GM06990 (cell line): ENCODE data around the gene MZT1.
A peak's percentile ranks its signal among the peaks of the same experiment; 100 is the strongest.

Source experiments
- DNase-seq: peaks from one replicate; pipeline ENCODE4 v3.0.0-alpha.2; 2011; ENCODE audit not compliant: insufficient read length; ENCODE audit errors: extremely low read depth
- H3K27me3 ChIP-seq: replicated peaks from 2 replicates; pipeline ENCODE4 v1.6.0; 2011; ENCODE audit warnings: low read length; ENCODE audit not compliant: control insufficient read depth, insufficient read depth
- H3K36me3 ChIP-seq: 2 replicates; pipeline ENCODE4 v1.5.1; 2011; ENCODE audit warnings: low read length; ENCODE audit not compliant: control insufficient read depth, insufficient read depth
- H3K4me3 ChIP-seq: replicated peaks from 2 replicates; pipeline ENCODE4 v1.5.1; 2011; ENCODE audit warnings: low read depth, mild to moderate bottlenecking, control low read depth, low read length
- TF ChIP-seq, protein P1 (sequence below): IDR thresholded peaks from 2 replicates; pipeline ENCODE4 v1.5.1; 2011; ENCODE audit warnings: low read length, control low read depth, mild to moderate bottlenecking, inconsistent platforms; ENCODE audit not compliant: insufficient read depth, poor library complexity, severe bottlenecking

The MZT1 gene

GRCh38 chr13:72754111-72754510 is 26.7 kb upstream of the MZT1 start:
- TF ChIP-seq, protein P1, sequence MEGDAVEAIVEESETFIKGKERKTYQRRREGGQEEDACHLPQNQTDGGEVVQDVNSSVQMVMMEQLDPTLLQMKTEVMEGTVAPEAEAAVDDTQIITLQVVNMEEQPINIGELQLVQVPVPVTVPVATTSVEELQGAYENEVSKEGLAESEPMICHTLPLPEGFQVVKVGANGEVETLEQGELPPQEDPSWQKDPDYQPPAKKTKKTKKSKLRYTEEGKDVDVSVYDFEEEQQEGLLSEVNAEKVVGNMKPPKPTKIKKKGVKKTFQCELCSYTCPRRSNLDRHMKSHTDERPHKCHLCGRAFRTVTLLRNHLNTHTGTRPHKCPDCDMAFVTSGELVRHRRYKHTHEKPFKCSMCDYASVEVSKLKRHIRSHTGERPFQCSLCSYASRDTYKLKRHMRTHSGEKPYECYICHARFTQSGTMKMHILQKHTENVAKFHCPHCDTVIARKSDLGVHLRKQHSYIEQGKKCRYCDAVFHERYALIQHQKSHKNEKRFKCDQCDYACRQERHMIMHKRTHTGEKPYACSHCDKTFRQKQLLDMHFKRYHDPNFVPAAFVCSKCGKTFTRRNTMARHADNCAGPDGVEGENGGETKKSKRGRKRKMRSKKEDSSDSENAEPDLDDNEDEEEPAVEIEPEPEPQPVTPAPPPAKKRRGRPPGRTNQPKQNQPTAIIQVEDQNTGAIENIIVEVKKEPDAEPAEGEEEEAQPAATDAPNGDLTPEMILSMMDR, result no peak
- Histone ChIP-seq H3K4me3 (no peak overlapping the region), H3K36me3 (peaks cover 13% of the 10 kb centered on the region), H3K27me3 (no peaks in the 10 kb centered on the region)
- no peak for DNase-seq

DNA sequence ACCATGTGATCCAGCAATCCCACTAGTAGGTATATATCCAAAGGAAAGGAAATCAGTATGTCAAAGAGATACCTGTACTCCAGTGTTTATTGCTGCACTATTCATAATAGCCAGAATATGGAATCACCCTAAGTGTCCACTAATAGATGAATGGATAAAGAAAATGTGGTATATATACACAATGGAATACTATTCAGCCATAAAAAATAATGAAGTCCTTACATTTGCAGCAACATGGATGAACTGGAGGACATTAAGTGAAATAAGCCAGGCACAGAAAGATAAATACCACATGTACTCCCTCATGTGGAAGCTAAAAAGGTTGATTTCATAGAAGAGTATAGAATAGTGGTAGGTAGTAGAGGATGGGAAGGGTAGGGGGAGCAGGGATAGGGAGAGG is 23.8 kb upstream of the MZT1 start:
- no peaks in the 10 kb centered on the region for H3K27me3 ChIP-seq
- DNase-seq, result no peak
- TF ChIP-seq, protein P1, result no peak
- peaks cover 13% of the 10 kb centered on the region for H3K36me3 ChIP-seq
- no peak overlapping the region for H3K4me3 ChIP-seq

DNA sequence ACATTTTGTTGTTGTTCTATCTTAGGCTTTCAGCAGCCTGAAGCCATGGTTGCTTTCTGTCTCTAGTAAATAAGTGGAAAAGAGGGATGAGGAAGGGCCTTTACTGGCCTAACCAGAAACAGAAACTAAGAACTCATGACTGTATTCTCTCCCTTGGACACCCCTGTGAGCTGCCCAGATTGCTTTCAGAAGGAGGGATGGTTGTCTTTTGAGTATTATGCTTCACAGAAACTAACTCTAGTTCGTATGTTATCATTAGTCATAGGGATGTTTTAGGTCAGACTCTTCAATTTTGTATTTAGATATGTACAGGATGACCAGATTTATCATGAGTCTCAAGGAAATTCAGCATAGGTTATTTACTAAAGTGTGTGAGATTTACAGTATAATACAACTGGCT is 17.8 kb upstream of the MZT1 start:
- H3K36me3 ChIP-seq, result peaks cover 7% of the 10 kb centered on the region
- H3K4me3 ChIP-seq, result no peak overlapping the region
- TF ChIP-seq, protein P1, result no peak
- H3K27me3 ChIP-seq, result no peaks in the 10 kb centered on the region
- DNase-seq, result no peak

DNA sequence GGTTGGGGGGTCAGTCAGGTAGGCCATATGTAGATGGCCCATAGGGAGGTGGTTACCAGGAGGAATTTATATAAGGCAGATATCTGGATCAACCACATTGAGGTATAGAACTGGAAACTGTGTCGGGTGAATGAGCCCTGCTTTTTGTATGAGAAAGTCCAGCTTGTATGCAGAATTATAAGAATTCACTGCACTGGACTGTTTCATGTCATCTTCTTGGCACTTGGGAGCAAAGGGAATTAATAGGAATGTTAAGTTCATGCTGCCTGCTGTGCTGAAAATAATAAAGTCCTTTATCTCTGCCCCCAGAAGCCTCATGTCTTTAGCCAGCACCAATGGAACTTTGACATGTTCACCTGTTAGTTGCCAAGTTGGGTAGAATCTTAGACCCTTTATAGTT is 12.6 kb upstream of the MZT1 start:
- Histone ChIP-seq H3K27me3 (no peaks in the 10 kb centered on the region), H3K4me3 (no peak overlapping the region), H3K36me3 (peaks cover 3% of the 10 kb centered on the region)
- TF ChIP-seq, protein P1, result no peak
- DNase-seq, result no peak

- TF ChIP-seq, protein P1, result no peak
- DNase-seq, result no peak
- peaks cover 4% of the 10 kb centered on the region for H3K36me3 ChIP-seq
- no peaks in the 10 kb centered on the region for H3K27me3 ChIP-seq
- H3K4me3 ChIP-seq, result no peak overlapping the region
Measured at GRCh38 chr13:72737033-72737432, 9.6 kb upstream of the MZT1 start.

GRCh38 chr13:72728290-72728605 is 819 bp upstream of the MZT1 start:
- TF ChIP-seq, protein P1, result no peak
- Histone ChIP-seq H3K36me3 (no peaks in the 10 kb centered on the region; the same call in 1 of the 2 replicates), H3K4me3 (peak overlapping the region; percentile 82), H3K27me3 (no peaks in the 10 kb centered on the region)
- DNase-seq, result no peak
